ENCODE data around the gene BARHL1.

BARHL1 gene

GRCh38 chr9:132626285-132626684 lies 43.9 kb downstream of the BARHL1 start:
- no peak for DNase-seq

GRCh38 chr9:132627106-132627505 lies 44.7 kb downstream of the BARHL1 start:
- no peak for DNase-seq

GRCh38 chr9:132627594-132627993 lies 45.2 kb downstream of the BARHL1 start:
- DNase-seq = no peak

- no peak for DNase-seq
Observed at GRCh38 chr9:132628746-132629145, 46.3 kb downstream of the BARHL1 start.

- no peak for DNase-seq
Observed at GRCh38 chr9:132630116-132630515, 47.7 kb downstream of the BARHL1 start.

- no peak for DNase-seq
Observed at GRCh38 chr9:132630811-132631210, 48.4 kb downstream of the BARHL1 start.

GRCh38 chr9:132631280-132631679 lies 48.9 kb downstream of the BARHL1 start:
- DNase-seq = no peak

- no peak for DNase-seq
Observed at GRCh38 chr9:132631685-132632084, 49.3 kb downstream of the BARHL1 start.

GRCh38 chr9:132632413-132633129 lies 50.2 kb downstream of the BARHL1 start:
- DNase-seq = no peak

GRCh38 chr9:132634327-132634726 lies 51.9 kb downstream of the BARHL1 start:
- DNase-seq = no peak

- no peak for DNase-seq
Observed at GRCh38 chr9:132637351-132637750, 54.9 kb downstream of the BARHL1 start.

- DNase-seq = no peak
Observed at GRCh38 chr9:132637801-132638200, 55.4 kb downstream of the BARHL1 start.

- DNase-seq = no peak
Observed at GRCh38 chr9:132638240-132638639, 55.8 kb downstream of the BARHL1 start.

GRCh38 chr9:132639322-132639721 lies 56.9 kb downstream of the BARHL1 start:
- no peak for DNase-seq

Data from CD4-positive, alpha-beta T cell treated with Interleukin-12 subunit alpha and Interleukin-12 subunit beta, for 1 hour (primary cell).